LNCAP (cell line): Measurements from ENCODE around the gene RAVER2.

ENCODE experiments used
- TF ChIP-seq, protein P1 (sequence below): fragments of 450-650 bp; IDR thresholded peaks from 2 replicates; pipeline ENCODE4 v1.5.1; 2017; ENCODE audit warnings: mild to moderate bottlenecking

The RAVER2 gene

DNA sequence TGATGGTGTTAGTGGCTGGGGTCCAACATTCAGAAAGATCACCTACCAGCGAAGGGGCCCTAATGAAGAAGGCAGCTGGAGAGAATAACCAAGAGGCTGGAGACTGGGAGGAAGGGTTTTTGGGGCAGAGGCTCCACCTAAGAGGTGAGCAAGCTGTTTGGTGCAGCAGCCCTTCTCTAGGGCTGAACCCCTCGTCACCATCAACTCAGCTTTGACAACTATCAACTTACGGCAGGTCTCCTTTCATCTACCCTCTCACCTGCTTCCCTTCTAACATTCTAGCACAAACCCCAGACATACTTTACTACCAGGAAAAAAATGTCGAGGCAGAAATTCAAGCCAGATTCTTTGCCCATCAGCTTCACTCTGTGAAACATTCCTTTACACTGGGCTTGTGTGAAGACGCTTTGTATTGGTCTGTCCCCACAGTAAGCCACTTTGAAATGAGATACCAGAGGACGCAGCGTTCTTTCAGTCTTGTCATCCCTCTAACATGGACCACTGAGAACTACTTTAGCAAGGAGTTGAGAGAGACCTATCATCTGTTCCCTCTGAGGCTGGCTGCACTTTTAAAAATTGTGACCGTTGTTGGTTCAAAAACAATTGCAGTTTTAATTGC lies 84.6 kb downstream of the RAVER2 start:
- TF ChIP-seq, protein P1, sequence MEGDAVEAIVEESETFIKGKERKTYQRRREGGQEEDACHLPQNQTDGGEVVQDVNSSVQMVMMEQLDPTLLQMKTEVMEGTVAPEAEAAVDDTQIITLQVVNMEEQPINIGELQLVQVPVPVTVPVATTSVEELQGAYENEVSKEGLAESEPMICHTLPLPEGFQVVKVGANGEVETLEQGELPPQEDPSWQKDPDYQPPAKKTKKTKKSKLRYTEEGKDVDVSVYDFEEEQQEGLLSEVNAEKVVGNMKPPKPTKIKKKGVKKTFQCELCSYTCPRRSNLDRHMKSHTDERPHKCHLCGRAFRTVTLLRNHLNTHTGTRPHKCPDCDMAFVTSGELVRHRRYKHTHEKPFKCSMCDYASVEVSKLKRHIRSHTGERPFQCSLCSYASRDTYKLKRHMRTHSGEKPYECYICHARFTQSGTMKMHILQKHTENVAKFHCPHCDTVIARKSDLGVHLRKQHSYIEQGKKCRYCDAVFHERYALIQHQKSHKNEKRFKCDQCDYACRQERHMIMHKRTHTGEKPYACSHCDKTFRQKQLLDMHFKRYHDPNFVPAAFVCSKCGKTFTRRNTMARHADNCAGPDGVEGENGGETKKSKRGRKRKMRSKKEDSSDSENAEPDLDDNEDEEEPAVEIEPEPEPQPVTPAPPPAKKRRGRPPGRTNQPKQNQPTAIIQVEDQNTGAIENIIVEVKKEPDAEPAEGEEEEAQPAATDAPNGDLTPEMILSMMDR: no peak

- TF ChIP-seq, protein P1: no peak
Observed at GRCh38 chr1:64830030-64830651, 85.3 kb downstream of the RAVER2 start.

DNA sequence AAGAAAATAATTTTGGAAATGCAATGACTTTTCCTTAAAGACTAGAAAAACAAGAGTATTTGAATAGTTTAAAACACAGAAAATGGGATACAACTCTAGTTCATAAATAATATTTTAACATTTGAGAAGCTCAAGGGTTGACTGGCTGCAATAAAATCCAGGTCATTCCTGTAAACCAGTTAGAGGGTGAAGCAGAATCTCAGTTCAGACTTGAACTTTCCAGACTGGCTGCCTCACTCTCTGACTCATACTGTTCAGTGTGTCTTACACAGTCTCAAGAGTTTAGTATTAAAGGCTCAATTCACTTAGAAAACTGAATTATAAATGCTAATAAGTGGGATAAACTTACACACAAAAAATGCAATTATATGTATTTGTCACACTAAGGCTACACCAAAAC lies 89.9 kb downstream of the RAVER2 start:
- TF ChIP-seq, protein P1: no peak

DNA sequence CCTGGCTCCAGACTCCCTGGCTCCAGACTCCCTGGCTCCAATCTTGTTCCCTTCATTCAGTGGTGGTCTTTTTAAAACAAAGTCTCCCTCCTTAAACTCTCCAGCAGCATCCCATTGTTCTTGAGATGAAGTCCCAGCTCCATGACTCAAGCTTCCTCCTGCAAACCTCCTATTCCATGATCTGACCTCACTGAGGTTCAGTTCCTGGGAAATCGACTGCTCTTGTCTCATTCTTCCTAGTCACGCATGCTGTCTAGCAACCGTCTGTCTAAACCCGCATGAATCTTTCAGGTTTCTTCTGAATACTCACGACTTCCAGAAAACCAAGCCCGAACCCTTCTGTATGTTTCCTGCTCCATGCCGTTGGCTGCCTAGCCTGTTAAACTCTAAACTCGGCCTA lies 91.9 kb downstream of the RAVER2 start:
- TF ChIP-seq, protein P1: no peak

DNA sequence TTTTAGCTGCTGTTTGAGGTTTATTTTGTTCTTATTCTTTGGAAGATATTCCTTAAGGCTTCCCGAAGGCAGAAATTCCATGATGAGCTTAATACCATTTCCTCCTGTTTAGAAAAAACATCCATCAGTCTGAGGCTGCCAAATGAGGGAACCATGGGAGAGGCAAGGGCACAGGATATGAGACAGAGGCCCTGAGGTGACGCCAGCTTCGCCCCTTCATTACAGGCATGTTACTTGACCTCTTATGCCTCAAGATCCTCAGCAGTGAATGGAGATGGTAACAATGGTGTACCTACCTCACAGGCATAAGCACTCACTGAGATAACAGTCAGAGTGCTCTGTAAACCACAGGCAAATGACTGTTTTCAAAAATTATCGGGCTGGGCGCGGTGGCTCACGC lies 93.6 kb downstream of the RAVER2 start:
- TF ChIP-seq, protein P1: no peak

GRCh38 chr1:64839261-64839660 lies 94.4 kb downstream of the RAVER2 start:
- TF ChIP-seq, protein P1: no peak

- TF ChIP-seq, protein P1: no peak
Observed at GRCh38 chr1:64839732-64840405, 95.0 kb downstream of the RAVER2 start.
